ENCODE measurements around the gene BLVRB. TPM values are rescaled to one million over a fixed set of nuclear protein-coding genes. Genes with fewer than 3 reads are reported as not detected.
"Not testable (repeated sequence)": the region's sequence is repeated elsewhere in the genome, so short reads cannot be mapped to it uniquely, and the experiment has no call there.

Gene BLVRB
- total RNA-seq, 8 experiments from 2014 or later, result 7.7 to 144 (median 48.3) TPM

GRCh38 chr19:40442328-40443130 is 23.0 kb downstream of the BLVRB start:
- peak in 2 of 8 experiments; percentile 1 to 3 for ATAC-seq (replicated peaks in 6 of 8)
- H3K27ac ChIP-seq, result no peak overlapping the region
- WGBS, 10 experiments, result 0 to 85% (median 41%) methylated on average over 3 to 9 of the region's 22 CpGs; no CpG with 5 or more reads in 2 of the 10 experiments
- in situ Hi-C loops (cut with MboI; ENCODE audit: low pct_unique_long_range_greater_than_20kb in 2 of 9, low sequenced_read_pairs in 9 of 9, unreplicated experiment in 9 of 9), result no loop called here
- H3K4me3 ChIP-seq, result peak overlapping the region; percentile 52 to 86 (median 66)
- H3K4me1 ChIP-seq (replicated peaks in 1 of 2), result peaks cover 12 to 21% of the 10 kb centered on the region in 2 donors

DNA sequence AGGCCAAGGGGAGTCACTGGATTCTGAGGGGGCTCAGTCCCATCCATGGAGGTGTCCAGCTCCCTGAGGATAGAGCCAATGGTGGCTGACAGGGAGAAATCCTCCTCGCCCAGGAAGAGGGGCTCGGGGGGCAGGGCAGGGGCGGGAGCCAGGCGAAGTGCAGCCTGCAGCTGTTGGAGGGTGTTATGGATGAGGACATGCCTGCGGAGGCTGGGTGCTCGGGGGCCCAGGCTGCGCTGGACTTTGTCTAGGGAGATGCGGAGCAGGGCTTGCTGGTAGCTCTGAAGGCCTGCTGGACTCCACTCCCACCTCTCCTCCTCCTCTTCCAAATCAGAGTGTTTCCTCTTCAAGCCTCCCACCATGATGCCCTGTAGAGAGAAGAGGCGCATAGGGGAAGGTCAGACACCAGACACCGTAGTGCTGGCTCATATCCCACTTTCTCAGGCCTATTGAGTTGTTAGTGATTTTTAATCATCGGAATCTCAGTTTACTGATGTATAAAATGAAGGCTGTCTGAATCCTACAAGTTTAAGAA is 23.8 kb downstream of the BLVRB start:
- peaks cover 12 to 21% of the 10 kb centered on the region in 2 donors for H3K4me1 ChIP-seq (replicated peaks in 1 of 2)
- 33 to 95% (median 79%) methylated on average over 1 to 4 of the region's 11 CpGs; no CpG with 5 or more reads in 6 of the 10 experiments for WGBS, 10 experiments
- no peak overlapping the region for H3K27ac ChIP-seq
- H3K4me3 ChIP-seq, result no peak overlapping the region
- no peak for ATAC-seq (replicated peaks in 6 of 8)
- in situ Hi-C loops (cut with MboI; ENCODE audit: low pct_unique_long_range_greater_than_20kb in 2 of 9, low sequenced_read_pairs in 9 of 9, unreplicated experiment in 9 of 9), result no loop called here

DNA sequence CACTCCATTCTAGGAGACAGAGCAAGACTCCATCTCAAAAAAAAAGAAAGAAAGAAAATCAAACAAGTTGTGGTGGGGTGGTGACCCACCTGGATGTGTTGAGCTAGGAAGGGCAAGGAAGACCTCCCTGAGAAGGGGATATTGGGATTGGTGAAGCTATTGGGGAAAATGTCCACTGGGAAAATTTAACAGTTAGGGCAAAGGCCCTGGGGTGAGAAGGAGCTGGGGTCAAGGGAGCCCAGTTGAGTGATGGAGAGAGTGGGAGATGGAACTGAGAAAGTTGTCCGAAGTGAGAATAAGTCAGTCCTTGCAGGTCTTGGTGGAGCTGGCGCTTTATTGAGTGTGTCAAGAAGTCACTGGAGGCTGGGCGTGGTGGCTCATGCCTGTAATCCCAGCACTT is 27.3 kb downstream of the BLVRB start:
- Histone ChIP-seq H3K4me3 (no peak overlapping the region), H3K4me1 (replicated peaks in 1 of 2) (peaks cover 7 to 13% of the 10 kb centered on the region in 2 donors), H3K27ac (no peak overlapping the region)
- in situ Hi-C loops (cut with MboI; ENCODE audit: low pct_unique_long_range_greater_than_20kb in 2 of 9, low sequenced_read_pairs in 9 of 9, unreplicated experiment in 9 of 9), result no loop called here
- WGBS, 10 experiments, result 80 to 100% (median 91%) methylated on average over 1 to 3 of the region's 3 CpGs; no CpG with 5 or more reads in 4 of the 10 experiments
- ATAC-seq (replicated peaks in 6 of 8), result no peak

DNA sequence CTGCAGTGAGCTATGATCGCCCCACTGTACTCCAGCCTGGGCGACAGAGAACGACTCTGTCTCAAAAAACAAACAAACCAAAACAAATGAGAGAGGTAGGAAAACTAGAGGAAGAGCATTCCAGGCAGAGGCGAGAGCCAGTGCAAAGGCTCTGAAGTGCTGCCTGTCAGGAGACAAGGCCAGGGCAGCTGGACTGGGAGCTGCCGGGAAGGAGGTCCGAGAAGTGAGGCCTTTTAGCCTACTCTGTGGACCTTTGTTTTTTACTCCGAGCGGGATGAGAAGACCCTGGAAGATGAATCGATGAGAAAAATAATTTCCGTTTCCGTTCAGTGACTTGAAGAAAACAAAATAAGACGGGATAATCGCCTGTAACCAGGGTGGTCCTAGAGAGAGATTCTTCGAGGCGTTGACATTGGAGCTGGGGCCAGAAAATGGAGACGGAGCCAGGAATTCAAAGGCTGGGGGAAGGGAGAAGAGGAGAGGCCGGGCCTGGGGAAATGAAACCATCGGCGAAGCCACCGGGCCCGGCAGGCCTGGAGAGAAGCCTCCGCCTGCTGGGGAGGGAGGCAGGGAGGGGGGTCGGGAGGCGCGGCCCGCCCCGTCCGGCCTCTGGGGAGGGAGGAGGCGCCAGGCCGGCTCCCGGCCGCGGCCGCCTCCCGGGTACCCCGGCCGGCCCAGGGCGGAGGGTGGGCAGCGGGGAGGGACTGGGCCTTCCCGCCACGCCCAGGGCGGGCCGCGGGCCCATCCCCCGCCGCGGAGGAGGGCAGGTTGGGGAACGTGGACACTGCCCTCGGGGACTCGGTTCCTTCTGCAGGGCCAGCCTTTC is 31.9 kb downstream of the BLVRB start:
- peak overlapping the region; percentile 4 to 27 (median 22) for H3K4me3 ChIP-seq
- peak; percentile 90 to 98 (median 94) for ATAC-seq (replicated peaks in 6 of 8)
- peak overlapping the region; percentile 83 to 89 for H3K27ac ChIP-seq
- in situ Hi-C loops (cut with MboI; ENCODE audit: low pct_unique_long_range_greater_than_20kb in 2 of 9, low sequenced_read_pairs in 9 of 9, unreplicated experiment in 9 of 9), result no loop called here
- peaks cover 13 to 18% of the 10 kb centered on the region in 2 donors for H3K4me1 ChIP-seq (replicated peaks in 1 of 2)
- 0 to 15% (median 5%) methylated on average over 1 to 13 of the region's 50 CpGs; no CpG with 5 or more reads in 1 of the 10 experiments for WGBS, 10 experiments

- ATAC-seq (replicated peaks in 6 of 8); H3K4me3 ChIP-seq; in situ Hi-C loops (cut with MboI; ENCODE audit: low pct_unique_long_range_greater_than_20kb in 2 of 9, low sequenced_read_pairs in 9 of 9, unreplicated experiment in 9 of 9): not testable (repeated sequence)
- H3K27ac ChIP-seq, result peak overlapping the region in 1 of 2 donors; percentile 89
- peaks cover 13 to 18% of the 10 kb centered on the region in 2 donors for H3K4me1 ChIP-seq (replicated peaks in 1 of 2)
- 17 to 100% (median 83%) methylated on average over 1 to 5 of the region's 7 CpGs; no CpG with 5 or more reads in 3 of the 10 experiments for whole genome bisulfite sequencing, 10 experiments
Observed at GRCh38 chr19:40432760-40433159, 32.8 kb downstream of the BLVRB start.

DNA sequence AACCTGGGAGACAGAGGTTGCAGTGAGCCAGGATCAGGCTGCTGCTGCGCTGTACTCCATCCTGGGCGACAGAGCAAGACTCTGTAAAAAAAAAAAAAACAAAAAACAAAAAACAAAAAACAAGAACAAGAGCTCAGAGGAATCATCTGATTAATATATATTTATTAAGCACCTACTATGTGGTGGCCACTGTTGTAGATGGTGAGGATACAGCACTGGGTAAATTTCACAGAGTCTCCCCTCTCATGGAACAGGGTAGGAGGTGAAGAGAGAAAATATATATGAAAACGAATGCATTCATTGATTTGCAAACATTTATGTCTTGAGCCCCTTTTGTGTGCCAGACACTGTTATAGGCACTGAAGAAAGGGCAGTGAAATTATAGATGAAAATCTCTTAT is 33.8 kb downstream of the BLVRB start:
- Histone ChIP-seq H3K27ac (no peak overlapping the region), H3K4me1 (replicated peaks in 1 of 2) (peaks cover 13 to 18% of the 10 kb centered on the region in 2 donors), H3K4me3 (no peak overlapping the region)
- no peak for ATAC-seq (replicated peaks in 6 of 8)
- in situ Hi-C loops (cut with MboI; ENCODE audit: low pct_unique_long_range_greater_than_20kb in 2 of 9, low sequenced_read_pairs in 9 of 9, unreplicated experiment in 9 of 9), result no loop called here
- 89 to 100% (median 92%) methylated on average over 1 to 3 of the region's 3 CpGs; no CpG with 5 or more reads in 1 of the 10 experiments for WGBS, 10 experiments

GRCh38 chr19:40430242-40430641 is 35.3 kb downstream of the BLVRB start:
- 76 to 100% (median 100%) methylated on average over 1 to 6 of the region's 10 CpGs; no CpG with 5 or more reads in 3 of the 10 experiments for WGBS, 10 experiments
- ATAC-seq (replicated peaks in 6 of 8); in situ Hi-C loops (cut with MboI; ENCODE audit: low pct_unique_long_range_greater_than_20kb in 2 of 9, low sequenced_read_pairs in 9 of 9, unreplicated experiment in 9 of 9); H3K4me3 ChIP-seq; H3K27ac ChIP-seq: not testable (repeated sequence)
- peaks cover 13 to 18% of the 10 kb centered on the region in 2 donors for H3K4me1 ChIP-seq (replicated peaks in 1 of 2)

GRCh38 chr19:40428197-40428596 is 37.3 kb downstream of the BLVRB start:
- H3K27ac ChIP-seq; in situ Hi-C loops (cut with MboI; ENCODE audit: low pct_unique_long_range_greater_than_20kb in 2 of 9, low sequenced_read_pairs in 9 of 9, unreplicated experiment in 9 of 9); ATAC-seq (replicated peaks in 6 of 8); H3K4me3 ChIP-seq: not testable (repeated sequence)
- H3K4me1 ChIP-seq (replicated peaks in 1 of 2), result peaks cover 6 to 12% of the 10 kb centered on the region in 2 donors
- WGBS, 10 experiments, result 88 to 100% (median 100%) methylated on average over 1 to 6 of the region's 7 CpGs; no CpG with 5 or more reads in 3 of the 10 experiments

DNA sequence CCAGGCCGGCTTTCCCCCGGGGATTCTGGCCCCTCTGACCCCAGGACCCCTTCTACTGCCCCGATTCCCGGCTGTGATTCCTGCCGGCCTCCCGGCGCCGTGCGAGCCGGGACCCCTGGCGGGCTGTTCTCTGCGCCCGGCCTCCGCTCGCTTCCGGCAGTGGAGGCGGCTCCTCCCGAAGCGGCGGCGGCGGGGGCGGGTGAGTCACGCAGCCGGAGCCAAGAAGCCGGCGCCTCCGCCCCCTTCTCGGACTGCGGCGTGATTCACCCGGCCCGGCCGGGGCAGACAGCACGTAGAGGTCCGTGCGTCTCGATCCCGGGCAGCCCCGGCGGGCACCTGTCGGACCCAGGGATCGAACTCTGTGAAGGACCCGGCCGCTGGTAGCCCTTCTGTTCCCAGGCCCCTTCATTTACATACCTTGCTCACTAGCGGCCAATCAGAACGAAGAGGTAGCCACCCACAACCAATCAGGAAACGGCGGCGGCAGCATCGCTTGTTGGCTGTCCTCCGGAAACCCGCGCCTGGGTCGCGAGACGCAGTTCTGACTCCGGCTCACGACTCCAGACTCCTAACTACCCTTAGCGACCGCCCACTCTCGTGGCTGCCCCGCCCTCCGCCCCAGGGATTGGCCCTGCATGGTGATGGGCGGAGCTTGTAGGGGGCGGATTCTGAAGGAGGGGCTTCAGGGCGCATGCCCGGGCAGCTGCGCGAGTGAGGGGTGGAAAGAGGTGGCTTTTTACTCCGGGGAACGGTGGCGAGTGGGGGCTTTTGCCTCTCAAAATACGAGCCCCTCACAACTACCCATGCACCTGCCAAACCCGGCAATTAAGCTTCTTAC is 39.9 kb downstream of the BLVRB start, which contains the start of gene SERTAD1:
TSS of gene SERTAD1 (minus strand) at position 543 of the 838 bp plus-strand sequence. CDS start 2,446 bp downstream, outside the sequence.
- Histone ChIP-seq H3K4me3 (peak within 1 kb of the TSS; percentile 55 to 84 (median 63)), H3K27ac (peak within 1 kb of the TSS; percentile 82 to 87), H3K4me1 (replicated peaks in 1 of 2) (peaks cover 4 to 8% of the 10 kb centered on the region in 2 donors)
- WGBS, 10 experiments, result 0 to 2% (median 0%) methylated on average over 1 to 22 of the region's 75 CpGs; no CpG with 5 or more reads in 5 of the 10 experiments
- in situ Hi-C loops (cut with MboI; ENCODE audit: low pct_unique_long_range_greater_than_20kb in 2 of 9, low sequenced_read_pairs in 9 of 9, unreplicated experiment in 9 of 9), result no loop called here
- peak; percentile 73 to 92 (median 86) for ATAC-seq (replicated peaks in 6 of 8)

DNA sequence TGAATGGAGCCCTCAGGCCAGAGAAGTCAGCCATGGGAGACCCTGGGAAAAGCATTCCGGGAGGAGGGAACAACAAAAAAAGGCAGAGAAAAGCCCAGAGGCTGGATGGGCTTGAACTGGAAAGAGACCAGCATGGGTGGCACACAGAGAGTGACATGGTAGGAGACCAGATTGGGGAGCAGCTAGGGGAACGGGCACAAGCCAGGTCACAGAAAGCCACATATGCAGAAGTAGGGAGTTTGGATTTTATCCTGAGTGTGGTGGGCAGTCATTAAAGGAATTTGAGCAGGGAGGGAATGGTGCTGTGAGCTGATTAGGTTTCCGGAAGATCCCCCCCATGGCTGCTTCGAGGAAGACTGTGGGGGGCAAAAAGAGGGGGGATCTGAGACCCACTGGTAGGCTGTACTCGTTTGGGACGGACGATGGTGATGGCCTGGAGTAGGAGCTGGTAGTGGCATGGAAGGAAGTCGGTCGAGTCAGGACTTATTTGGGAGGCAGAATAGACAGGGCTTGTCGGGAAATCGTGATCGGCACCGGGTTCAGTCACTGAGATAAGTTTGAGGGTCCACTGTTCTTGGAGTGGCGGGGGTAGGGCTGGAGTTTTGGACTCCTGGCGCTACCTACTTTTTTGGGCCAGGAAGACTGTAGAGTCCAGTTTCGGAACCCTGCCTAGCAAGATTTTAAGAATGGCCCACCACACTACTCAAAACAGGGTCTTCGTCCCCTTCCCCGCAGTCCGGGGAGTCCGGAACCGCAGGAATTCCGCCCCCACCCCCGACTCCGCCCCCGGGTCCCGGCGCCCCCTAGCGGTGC is 40.7 kb downstream of the BLVRB start:
- 0 to 17% (median 0%) methylated on average over 1 to 6 of the region's 28 CpGs for WGBS, 10 experiments
- H3K27ac ChIP-seq, result peak overlapping the region; percentile 82 to 87
- in situ Hi-C loops (cut with MboI; ENCODE audit: low pct_unique_long_range_greater_than_20kb in 2 of 9, low sequenced_read_pairs in 9 of 9, unreplicated experiment in 9 of 9), result no loop called here
- peaks cover 4 to 8% of the 10 kb centered on the region in 2 donors for H3K4me1 ChIP-seq (replicated peaks in 1 of 2)
- no peak for ATAC-seq (replicated peaks in 6 of 8)
- H3K4me3 ChIP-seq, result peak overlapping the region; percentile 55 to 84 (median 63)

- H3K27ac ChIP-seq, result no peak overlapping the region
- H3K4me1 ChIP-seq (replicated peaks in 1 of 2), result peaks cover 4 to 8% of the 10 kb centered on the region in 2 donors
- in situ Hi-C loops (cut with MboI; ENCODE audit: low pct_unique_long_range_greater_than_20kb in 2 of 9, low sequenced_read_pairs in 9 of 9, unreplicated experiment in 9 of 9), result no loop called here
- H3K4me3 ChIP-seq, result no peak overlapping the region
- ATAC-seq (replicated peaks in 6 of 8), result no peak
- 60 to 100% (median 98%) methylated on average over 1 to 5 of the region's 6 CpGs for WGBS, 10 experiments
Observed at GRCh38 chr19:40423938-40424337, 41.6 kb downstream of the BLVRB start.

Data from motor neuron (in vitro differentiated cells).